DOHH2 (cell line): ENCODE data around the gene ARAP3.

ENCODE experiments used
- H3F3A ChIP-seq: fragments of 200-600 bp; sonication (generic), shearing (Covaris generic); 2 replicates; pipeline ENCODE4 v1.6.0; 2016; ENCODE audit warnings: antibody characterized with exemption, mild to moderate bottlenecking; ENCODE audit not compliant: control insufficient read depth, insufficient read depth
- H3K27ac ChIP-seq: fragments of 200-600 bp; sonication (generic); 2 replicates; pipeline ENCODE4 v1.5.1; 2014; ENCODE audit warnings: low read depth, mild to moderate bottlenecking, low read length, moderate library complexity
- H3K27me3 ChIP-seq: fragments of 200-600 bp; sonication (generic); 2 replicates; pipeline ENCODE4 v1.6.1; 2014; ENCODE audit warnings: mild to moderate bottlenecking, low read length, mixed read lengths; ENCODE audit not compliant: control insufficient read depth
- H3K36me3 ChIP-seq: fragments of 200-600 bp; sonication (generic); 2 replicates; pipeline ENCODE4 v1.6.1; 2014; ENCODE audit warnings: mild to moderate bottlenecking, low read length, moderate library complexity, mixed read lengths; ENCODE audit not compliant: control insufficient read depth
- H3K4me1 ChIP-seq: fragments of 200-600 bp; sonication (generic); 2 replicates; pipeline ENCODE4 v1.6.1; 2014; ENCODE audit warnings: mild to moderate bottlenecking, low read length, mixed read lengths; ENCODE audit not compliant: control insufficient read depth
- H3K4me2 ChIP-seq: fragments of 200-600 bp; sonication (generic); 2 replicates; pipeline ENCODE4 v1.6.0; 2014; ENCODE audit warnings: mild to moderate bottlenecking, low read length, moderate library complexity
- H3K4me3 ChIP-seq: fragments of 200-600 bp; sonication (generic); 2 replicates; pipeline ENCODE4 v1.5.1; 2014; ENCODE audit warnings: mild to moderate bottlenecking, low read length, mixed read lengths
- H3K79me2 ChIP-seq: fragments of 200-600 bp; sonication (generic); 2 replicates; pipeline ENCODE4 v1.6.1; 2014; ENCODE audit warnings: mild to moderate bottlenecking, low read length, mixed read lengths; ENCODE audit not compliant: control insufficient read depth
- H3K9me2 ChIP-seq: fragments of 200-600 bp; sonication (generic); replicated peaks from 2 replicates; pipeline ENCODE4 v1.6.1; 2014; ENCODE audit warnings: mild to moderate bottlenecking, low read length, mixed read lengths; ENCODE audit not compliant: control insufficient read depth
- H3K9me3 ChIP-seq: fragments of 200-600 bp; sonication (generic); 2 replicates; pipeline ENCODE4 v1.6.1; 2014; ENCODE audit warnings: antibody characterized with exemption, low read length, mixed read lengths; ENCODE audit not compliant: control insufficient read depth, insufficient read depth
- H4K20me1 ChIP-seq: fragments of 200-600 bp; sonication (generic); 2 replicates; pipeline ENCODE4 v1.6.0; 2014; ENCODE audit warnings: low read depth, mild to moderate bottlenecking, antibody characterized with exemption, low read length, moderate library complexity; ENCODE audit not compliant: control insufficient read depth, insufficient read depth
- CTCF ChIP-seq: fragments of 200-600 bp; sonication (generic); IDR thresholded peaks from one replicate; pipeline ENCODE4 v1.5.1; 2014; ENCODE audit warnings: antibody characterized with exemption, mild to moderate bottlenecking, low read depth, low read length; ENCODE audit not compliant: poor library complexity, severe bottlenecking
- EZH2phosphoT487 ChIP-seq: fragments of 200-600 bp; sonication (generic); IDR thresholded peaks from 2 replicates; pipeline ENCODE4 v1.6.1; 2017; ENCODE audit warnings: borderline replicate concordance, mild to moderate bottlenecking, antibody characterized with exemption, low read length, moderate library complexity, mixed read lengths

ARAP3 gene

GRCh38 chr5:141665995-141666940 lies 15.8 kb downstream of the ARAP3 start:
- H3K36me3 ChIP-seq: no peaks in the 10 kb centered on the region
- H3K79me2 ChIP-seq: no peaks in the 10 kb centered on the region
- no peaks in the 10 kb centered on the region for H4K20me1 ChIP-seq
- H3K27ac ChIP-seq: no peak overlapping the region
- no peaks in the 10 kb centered on the region for H3K9me2 ChIP-seq
- peaks cover 5% of the 10 kb centered on the region for H3K4me1 ChIP-seq
- H3K27me3 ChIP-seq: no peaks in the 10 kb centered on the region; the same call in 1 of the 2 replicates
- H3K9me3 ChIP-seq: no peaks in the 10 kb centered on the region
- TF ChIP-seq EZH2phosphoT487 (no peak), CTCF (no peak)
- no peaks in the 10 kb centered on the region; the same call in 1 of the 2 replicates for H3F3A ChIP-seq
- H3K4me2 ChIP-seq: no peak overlapping the region
- no peak overlapping the region for H3K4me3 ChIP-seq

GRCh38 chr5:141664733-141665461 lies 17.1 kb downstream of the ARAP3 start:
- H3K4me2 ChIP-seq: no peak overlapping the region
- H3K36me3 ChIP-seq: no peaks in the 10 kb centered on the region
- no peaks in the 10 kb centered on the region; the same call in 1 of the 2 replicates for H3F3A ChIP-seq
- peaks cover 5% of the 10 kb centered on the region for H3K4me1 ChIP-seq
- H3K4me3 ChIP-seq: no peak overlapping the region
- no peaks in the 10 kb centered on the region for H3K9me2 ChIP-seq
- H3K79me2 ChIP-seq: no peaks in the 10 kb centered on the region
- no peak for TF ChIP-seq EZH2phosphoT487
- peak; percentile 97 for TF ChIP-seq CTCF
- no peaks in the 10 kb centered on the region for H4K20me1 ChIP-seq
- H3K27ac ChIP-seq: no peak overlapping the region
- no peaks in the 10 kb centered on the region; the same call in 1 of the 2 replicates for H3K27me3 ChIP-seq
- H3K9me3 ChIP-seq: no peaks in the 10 kb centered on the region

- Histone ChIP-seq H3K9me2 (no peaks in the 10 kb centered on the region), H3K27me3 (peaks cover 5% of the 10 kb centered on the region; the same call in 1 of the 2 replicates), H3K4me2 (no peak overlapping the region), H3K4me1 (peaks cover 5% of the 10 kb centered on the region), H3K9me3 (no peaks in the 10 kb centered on the region), H3F3A (no peaks in the 10 kb centered on the region; the same call in 1 of the 2 replicates), H3K36me3 (no peaks in the 10 kb centered on the region), H3K27ac (no peak overlapping the region), H3K79me2 (no peaks in the 10 kb centered on the region), H3K4me3 (no peak overlapping the region), H4K20me1 (no peaks in the 10 kb centered on the region)
- no peak for TF ChIP-seq CTCF
- no peak for TF ChIP-seq EZH2phosphoT487
Observed at GRCh38 chr5:141663506-141663905, 18.5 kb downstream of the ARAP3 start.
